ENCODE measurements around the gene PEX14.

DNA sequence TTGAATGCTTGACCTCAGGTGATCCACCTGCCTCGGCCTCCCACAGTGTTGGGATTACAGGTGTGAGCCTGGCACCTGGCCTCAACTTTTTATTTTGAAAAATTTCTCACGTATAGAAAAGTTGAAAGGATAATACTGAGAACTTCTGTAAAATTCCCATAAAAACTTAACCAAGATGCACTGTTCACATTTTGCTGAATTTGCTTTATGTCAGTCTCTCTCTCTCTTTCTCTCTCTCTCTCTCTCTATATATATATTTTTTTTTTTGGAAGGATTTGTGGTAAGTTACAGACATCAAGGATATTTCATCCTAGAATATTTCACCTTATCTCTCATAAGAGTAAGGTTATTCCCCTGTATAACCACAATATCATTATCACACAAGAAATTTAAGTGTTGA, 5.9 kb downstream of the PEX14 start:
- no peak for TF ChIP-seq POLR2AphosphoS5 (IDR thresholded peaks at IDR 0.05; ENCODE audit: low read depth)
- TF ChIP-seq, protein P1, sequence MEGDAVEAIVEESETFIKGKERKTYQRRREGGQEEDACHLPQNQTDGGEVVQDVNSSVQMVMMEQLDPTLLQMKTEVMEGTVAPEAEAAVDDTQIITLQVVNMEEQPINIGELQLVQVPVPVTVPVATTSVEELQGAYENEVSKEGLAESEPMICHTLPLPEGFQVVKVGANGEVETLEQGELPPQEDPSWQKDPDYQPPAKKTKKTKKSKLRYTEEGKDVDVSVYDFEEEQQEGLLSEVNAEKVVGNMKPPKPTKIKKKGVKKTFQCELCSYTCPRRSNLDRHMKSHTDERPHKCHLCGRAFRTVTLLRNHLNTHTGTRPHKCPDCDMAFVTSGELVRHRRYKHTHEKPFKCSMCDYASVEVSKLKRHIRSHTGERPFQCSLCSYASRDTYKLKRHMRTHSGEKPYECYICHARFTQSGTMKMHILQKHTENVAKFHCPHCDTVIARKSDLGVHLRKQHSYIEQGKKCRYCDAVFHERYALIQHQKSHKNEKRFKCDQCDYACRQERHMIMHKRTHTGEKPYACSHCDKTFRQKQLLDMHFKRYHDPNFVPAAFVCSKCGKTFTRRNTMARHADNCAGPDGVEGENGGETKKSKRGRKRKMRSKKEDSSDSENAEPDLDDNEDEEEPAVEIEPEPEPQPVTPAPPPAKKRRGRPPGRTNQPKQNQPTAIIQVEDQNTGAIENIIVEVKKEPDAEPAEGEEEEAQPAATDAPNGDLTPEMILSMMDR (IDR thresholded peaks at IDR 0.05; ENCODE audit: insufficient read depth, low read length): no peak
- TF ChIP-seq, protein P2, sequence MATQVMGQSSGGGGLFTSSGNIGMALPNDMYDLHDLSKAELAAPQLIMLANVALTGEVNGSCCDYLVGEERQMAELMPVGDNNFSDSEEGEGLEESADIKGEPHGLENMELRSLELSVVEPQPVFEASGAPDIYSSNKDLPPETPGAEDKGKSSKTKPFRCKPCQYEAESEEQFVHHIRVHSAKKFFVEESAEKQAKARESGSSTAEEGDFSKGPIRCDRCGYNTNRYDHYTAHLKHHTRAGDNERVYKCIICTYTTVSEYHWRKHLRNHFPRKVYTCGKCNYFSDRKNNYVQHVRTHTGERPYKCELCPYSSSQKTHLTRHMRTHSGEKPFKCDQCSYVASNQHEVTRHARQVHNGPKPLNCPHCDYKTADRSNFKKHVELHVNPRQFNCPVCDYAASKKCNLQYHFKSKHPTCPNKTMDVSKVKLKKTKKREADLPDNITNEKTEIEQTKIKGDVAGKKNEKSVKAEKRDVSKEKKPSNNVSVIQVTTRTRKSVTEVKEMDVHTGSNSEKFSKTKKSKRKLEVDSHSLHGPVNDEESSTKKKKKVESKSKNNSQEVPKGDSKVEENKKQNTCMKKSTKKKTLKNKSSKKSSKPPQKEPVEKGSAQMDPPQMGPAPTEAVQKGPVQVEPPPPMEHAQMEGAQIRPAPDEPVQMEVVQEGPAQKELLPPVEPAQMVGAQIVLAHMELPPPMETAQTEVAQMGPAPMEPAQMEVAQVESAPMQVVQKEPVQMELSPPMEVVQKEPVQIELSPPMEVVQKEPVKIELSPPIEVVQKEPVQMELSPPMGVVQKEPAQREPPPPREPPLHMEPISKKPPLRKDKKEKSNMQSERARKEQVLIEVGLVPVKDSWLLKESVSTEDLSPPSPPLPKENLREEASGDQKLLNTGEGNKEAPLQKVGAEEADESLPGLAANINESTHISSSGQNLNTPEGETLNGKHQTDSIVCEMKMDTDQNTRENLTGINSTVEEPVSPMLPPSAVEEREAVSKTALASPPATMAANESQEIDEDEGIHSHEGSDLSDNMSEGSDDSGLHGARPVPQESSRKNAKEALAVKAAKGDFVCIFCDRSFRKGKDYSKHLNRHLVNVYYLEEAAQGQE (IDR thresholded peaks at IDR 0.05; ENCODE audit: insufficient replicate concordance, low read depth): no peak
- no peak for TF ChIP-seq GABPA (IDR thresholded peaks at IDR 0.05; ENCODE audit: low read depth)

Measured in HL-60 (cell line).